NCI-H2081 treated with DMSO at 0.1 percent for 48 hours (cell line): Measurements from ENCODE around the gene CSNK1D.

ENCODE experiments used
- DNase-seq: peaks from one replicate; lab custom pipeline; 2025; lab: John Stamatoyannopoulos, UW

Gene CSNK1D

GRCh38 chr17:82249896-82250581 lies 23.5 kb downstream of the CSNK1D start:
- DNase-seq, result no peak

DNA sequence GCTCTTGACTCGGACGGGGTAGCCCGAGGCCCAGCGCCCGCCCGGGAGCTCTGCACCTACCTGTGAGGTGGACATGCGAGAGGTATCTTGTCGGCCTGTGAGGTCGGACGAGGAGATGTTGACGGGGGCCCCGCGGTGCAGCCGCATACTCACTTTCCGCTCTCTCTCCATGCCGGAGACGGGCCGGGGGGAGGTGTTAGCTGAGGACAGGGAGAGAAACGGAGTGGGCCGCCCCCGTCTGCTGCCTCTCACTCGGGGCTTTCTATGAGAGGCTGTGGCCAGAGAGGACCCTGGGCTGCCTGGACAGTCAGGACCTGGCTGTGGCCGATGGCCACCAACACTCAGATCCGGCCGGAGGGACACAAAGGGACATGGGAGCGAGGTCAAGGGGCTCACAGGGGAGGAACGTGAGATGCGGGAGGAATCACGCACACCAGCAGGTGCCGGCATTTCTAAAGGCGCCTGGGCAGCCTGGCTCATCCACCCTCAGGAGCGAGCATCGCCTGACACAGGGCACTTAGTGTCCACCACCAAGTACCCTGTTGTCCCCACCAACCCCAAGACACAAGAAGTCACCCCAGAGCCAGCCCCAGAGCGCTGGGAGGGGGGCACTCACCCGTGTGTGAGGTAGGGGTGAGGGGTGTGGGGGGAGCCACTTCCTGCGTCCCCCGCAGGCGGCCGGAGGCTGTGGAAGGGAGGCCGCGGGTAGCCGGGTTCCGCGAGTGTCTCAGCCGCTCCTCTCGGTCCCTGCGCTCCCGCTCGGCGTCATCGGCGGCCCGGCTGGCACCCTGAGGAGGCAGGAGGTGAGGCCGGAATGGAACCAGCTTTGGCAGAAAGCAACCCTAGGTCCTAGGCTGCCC lies 24.5 kb downstream of the CSNK1D start:
- no peak for DNase-seq

DNA sequence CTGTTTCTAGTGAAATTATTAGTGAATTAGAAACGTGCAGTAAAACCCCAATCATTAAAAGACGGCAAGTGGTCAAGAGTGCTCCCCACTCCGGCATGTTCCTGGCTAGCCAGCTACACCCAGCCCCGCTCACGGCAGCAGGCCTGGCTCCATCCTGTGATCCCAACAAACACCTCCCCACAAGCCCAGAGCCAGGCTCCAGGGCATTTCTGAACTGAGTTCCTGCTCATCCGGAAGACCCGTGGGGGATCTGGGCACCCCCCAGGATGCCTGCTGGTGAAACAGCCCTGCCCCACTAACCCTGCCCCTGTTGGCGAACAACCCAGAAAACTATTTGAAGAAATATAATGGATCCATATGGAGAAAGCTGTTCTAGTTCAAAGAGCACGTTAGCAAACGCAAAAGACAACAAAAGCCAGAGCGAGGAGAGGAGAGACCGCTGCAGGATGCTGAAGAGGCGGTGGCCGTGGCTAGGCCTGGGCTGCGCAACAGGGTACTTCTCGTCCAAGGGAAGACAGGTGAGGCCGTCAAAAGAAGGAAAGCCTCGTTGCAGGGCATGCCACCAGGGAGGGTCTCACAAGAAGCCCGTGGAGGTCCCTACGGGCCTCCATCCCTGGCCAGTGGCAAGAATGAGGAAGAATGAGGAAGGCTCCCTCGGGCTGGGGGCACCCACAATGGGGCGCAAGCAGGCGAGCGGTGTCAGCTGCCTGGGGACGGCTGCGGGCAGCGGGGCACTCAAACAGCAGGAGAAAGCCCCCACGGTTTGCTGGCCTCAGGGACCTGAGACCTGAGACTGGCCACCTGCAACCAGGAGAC lies 25.4 kb downstream of the CSNK1D start:
- no peak for DNase-seq

DNA sequence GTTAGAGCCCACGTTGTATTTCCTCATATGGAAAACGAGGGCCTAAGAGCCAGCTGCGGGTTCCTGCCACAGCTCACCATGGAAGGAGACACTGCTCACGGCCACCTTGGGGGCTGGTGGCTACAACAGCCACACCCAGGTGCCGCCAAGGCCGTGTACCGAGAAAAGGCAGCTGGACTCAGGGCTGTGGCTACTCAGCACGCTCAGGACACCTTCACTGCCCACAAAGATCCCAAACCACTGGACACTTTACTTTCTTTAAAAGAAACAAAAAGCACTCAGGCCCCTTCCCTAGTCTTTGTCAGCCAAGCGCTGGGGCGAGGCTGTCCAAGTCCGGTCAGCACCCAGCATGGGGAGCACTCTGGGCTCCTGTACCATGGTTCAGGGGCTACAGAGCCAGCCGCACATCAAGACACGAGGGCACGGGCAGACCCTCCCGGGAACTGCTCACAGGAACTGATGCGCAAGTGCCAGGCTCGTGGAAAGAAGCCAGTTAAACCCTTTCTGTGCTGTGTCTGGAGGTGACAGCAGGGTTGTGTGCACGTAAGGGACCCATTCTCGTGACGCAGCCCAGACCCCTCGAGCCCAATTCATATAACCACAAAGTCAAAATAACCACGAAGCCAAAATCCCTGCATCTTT lies 26.2 kb downstream of the CSNK1D start:
- no peak for DNase-seq

- no peak for DNase-seq
Measured at GRCh38 chr17:82246365-82247181, 26.9 kb downstream of the CSNK1D start.

DNA sequence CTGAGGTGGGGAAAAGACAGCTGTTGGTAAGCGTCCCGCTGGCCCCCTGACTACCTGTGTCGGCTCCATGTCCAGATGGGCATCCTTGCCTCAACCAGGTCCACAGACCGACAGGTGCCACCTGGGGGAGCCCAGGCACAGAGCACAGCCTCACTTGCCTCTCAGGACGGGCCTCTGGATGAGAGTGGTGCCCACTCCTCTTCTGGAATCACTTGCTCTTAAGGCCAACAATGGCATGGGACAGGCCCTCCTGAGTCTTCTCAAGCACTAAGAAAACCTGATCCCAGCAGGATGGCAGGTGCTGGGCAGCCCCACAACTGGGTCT lies 27.5 kb downstream of the CSNK1D start:
- DNase-seq, result no peak

DNA sequence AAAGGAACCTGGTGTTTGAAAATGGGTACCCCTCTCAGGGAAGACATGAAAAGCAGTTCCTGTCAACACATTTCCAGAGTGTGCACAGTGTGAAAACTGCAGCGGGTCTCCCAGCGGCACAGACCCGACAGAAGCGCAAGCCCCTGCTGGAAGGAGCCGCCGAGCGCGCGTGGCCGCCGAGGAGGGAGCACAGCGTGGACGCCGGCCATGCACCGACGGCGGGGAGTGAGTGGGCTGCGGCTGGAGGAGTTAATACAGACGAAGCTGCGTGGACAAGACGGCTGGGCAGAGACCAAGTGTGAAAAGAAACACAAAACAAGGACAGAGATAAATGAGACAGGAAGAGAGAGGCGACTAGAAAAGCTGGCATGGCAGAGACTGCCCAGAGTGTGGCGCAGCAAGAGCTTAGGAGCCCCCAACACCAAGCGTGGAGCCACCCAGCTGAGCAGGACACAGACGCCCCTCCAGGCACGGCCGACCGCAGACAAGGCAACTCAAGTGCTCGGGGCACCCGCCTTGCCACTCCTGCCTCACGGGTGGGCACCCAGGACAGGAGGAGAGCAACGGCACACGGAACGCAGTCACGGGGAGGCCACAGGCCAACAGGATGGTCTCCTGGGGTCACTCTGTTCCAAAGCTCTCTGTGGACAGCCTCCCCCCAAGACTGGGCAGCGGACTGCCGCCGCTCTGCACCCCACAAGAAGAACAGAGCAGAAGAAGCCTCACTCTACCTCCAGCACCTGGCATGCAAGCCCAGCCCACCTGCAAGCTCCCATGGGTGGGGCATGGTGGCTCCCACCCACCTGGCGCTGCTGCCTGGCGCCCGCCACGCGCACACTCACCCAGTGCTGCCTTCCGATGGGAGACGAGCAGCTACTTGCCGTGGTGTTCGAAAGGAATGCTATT lies 28.1 kb downstream of the CSNK1D start:
- DNase-seq, result no peak

GRCh38 chr17:82244413-82245133 lies 28.9 kb downstream of the CSNK1D start:
- DNase-seq, result no peak

- no peak for DNase-seq
Measured at GRCh38 chr17:82243648-82244412, 29.7 kb downstream of the CSNK1D start.

DNA sequence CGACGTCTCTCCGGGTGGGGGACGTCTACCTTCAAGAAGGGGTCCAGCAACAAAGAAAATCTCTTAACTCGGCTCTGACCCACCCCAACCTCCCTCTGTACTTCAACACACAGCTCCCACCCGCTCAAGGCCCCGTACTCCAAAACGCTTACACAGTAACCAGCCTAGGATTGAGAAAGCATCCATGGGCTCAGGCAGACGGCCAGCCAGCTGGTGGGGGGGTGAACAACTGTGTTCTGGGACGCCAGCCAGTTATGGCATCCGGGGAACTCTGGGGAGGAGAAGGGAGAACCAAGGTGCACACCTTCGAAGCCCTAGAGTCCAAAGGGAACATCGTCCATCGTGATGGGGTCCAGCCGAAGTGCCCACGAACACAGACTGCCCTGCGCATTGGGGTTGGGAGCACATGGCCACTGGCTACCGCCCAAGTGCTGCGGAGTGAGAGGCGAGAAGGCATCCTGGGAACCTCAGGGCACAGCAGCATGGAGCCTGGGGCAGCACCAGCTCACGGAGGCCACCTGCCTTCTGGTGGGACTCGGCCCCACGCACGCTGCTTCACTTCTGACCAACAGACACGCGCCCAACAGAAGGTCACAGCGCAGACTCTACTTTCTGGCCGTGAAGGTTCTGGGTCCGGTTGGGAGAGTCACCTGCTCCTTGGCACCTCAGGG lies 30.4 kb downstream of the CSNK1D start:
- no peak for DNase-seq

- DNase-seq, result no peak
Measured at GRCh38 chr17:82242698-82242976, 30.9 kb downstream of the CSNK1D start.

- DNase-seq, result no peak
Measured at GRCh38 chr17:82241926-82242697, 31.4 kb downstream of the CSNK1D start.

GRCh38 chr17:82241183-82241925 lies 32.1 kb downstream of the CSNK1D start:
- no peak for DNase-seq

DNA sequence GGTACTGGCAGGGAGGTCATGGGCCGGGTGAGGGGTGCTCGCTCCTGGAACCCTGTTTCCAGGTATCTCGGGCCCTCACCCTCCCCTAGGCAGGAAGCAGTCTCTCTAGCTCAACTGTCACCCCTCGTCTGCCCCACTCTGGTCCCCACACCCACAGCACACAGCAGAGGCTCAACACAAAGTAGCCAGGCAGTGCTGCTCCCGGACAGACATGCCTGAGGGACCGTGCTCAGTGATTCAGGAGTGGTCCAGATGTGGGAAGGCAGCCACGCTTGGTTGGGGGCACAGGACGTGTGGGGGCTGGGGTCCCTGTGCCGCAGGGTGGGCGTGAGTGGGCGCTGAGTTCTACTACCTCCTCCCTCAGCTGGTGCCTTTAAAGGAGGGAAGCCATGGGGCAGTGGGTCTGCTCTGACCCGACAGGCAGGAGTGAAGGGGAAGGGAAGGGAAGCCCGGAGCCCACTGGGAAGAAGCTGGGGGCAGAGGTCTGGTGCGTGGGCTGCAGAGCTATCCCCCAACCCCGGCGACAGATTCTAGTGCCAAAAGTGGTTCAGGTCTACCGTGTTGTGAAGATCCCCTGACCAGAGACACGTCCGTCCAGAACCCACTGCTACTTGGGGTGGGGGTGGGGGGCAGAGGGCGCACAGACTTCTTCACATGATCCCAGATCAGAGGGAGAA lies 32.9 kb downstream of the CSNK1D start:
- no peak for DNase-seq

GRCh38 chr17:82239926-82240505 lies 33.5 kb downstream of the CSNK1D start:
- no peak for DNase-seq

DNA sequence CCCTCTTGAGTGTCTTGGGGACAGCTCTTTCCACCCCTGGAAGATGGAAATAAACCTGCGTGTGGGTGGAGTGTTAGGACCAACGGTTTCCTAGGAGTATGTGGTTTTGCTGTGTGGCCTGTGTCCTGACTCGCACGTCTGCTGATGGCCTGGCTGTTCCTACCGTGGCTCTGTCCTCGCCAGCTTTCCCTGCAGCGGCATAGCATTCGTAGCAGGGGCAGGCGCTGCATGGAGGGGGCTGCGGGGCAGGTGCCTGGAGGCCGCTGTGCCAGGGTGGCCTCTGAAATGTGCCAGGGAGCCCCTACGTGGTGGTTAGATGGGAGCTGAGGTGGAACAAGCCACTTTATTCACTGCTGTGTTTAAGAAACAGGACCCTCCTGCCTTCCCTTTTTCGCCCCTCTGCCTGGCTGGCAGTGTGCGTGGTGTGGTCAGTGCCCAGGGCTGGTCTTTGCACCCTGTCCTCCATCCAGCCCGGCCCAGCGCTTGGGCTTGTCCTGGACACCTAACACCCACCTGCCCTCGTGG lies 34.0 kb downstream of the CSNK1D start:
- DNase-seq, result no peak
